HepG2 (cell line): Measurements from ENCODE around the gene ROCK1. TPM values are rescaled to one million over a fixed set of nuclear protein-coding genes. Genes with fewer than 3 reads are reported as not detected.
A peak's percentile ranks its signal among the peaks of the same experiment; 100 is the strongest.

Source experiments
- ISX ChIP-seq: sonication (generic); formaldehyde crosslinking; conservative IDR thresholded peaks from 2 replicates; pipeline ENCODE4 v1.5.0; 2020; ENCODE audit warnings: missing genetic modification reagents
- PRMT3 ChIP-seq: sonication (generic); formaldehyde crosslinking; IDR thresholded peaks from 2 replicates; pipeline ENCODE4 v1.8.1; 2022; ENCODE audit warnings: low read depth, mild to moderate bottlenecking, moderate library complexity, missing genetic modification reagents, borderline replicate concordance
- STAT5B ChIP-seq: sonication (generic); formaldehyde crosslinking; IDR thresholded peaks from 2 replicates; pipeline ENCODE4 v1.4.0; 2020; ENCODE audit warnings: missing genetic modification reagents
- ZFP36 ChIP-seq: fragments of 150-350 bp; IDR thresholded peaks from 2 replicates; pipeline ENCODE4 v1.6.1; 2018; ENCODE audit warnings: borderline replicate concordance, low read length, low read depth; ENCODE audit not compliant: partially characterized antibody
- ZIK1 ChIP-seq: sonication (generic); formaldehyde crosslinking; IDR thresholded peaks from 2 replicates; pipeline ENCODE4 v1.5.0; 2020; ENCODE audit warnings: mild to moderate bottlenecking, low read depth, missing genetic modification reagents, borderline replicate concordance
- ZNF20 ChIP-seq: sonication (generic); formaldehyde crosslinking; IDR thresholded peaks from 2 replicates; pipeline ENCODE4 v1.4.0; 2020; ENCODE audit warnings: mild to moderate bottlenecking, moderate library complexity, missing genetic modification reagents
- ZNF546 ChIP-seq: sonication (generic); formaldehyde crosslinking; conservative IDR thresholded peaks from 2 replicates; pipeline ENCODE4 v1.8.1; 2023; ENCODE audit warnings: mild to moderate bottlenecking, missing genetic modification reagents
- ZNF564 ChIP-seq: sonication (generic); formaldehyde crosslinking; IDR thresholded peaks from 2 replicates; pipeline ENCODE4 v1.8.1; 2023; ENCODE audit warnings: mild to moderate bottlenecking, missing genetic modification reagents
- polyA plus RNA-seq, 8 experiments: library from polyadenylated mRNA; depleted of rRNA in 3 of 8; stranded (reverse) in 7 of 8; unstranded in 1 of 8; fragments of >200 nt; fragmentation: Illumina TruSeq in 4 of 8; extraction: Trizol in 4 of 8; gene quantifications; 2 replicates each; pipeline versions ENCODE4 v1.2.1 to v1.2.3, GENCODE V29; 2011 to 2016; ENCODE audit warnings: low read depth in 4 of 8, missing spikeins in 1 of 8, mixed read lengths in 1 of 8; ENCODE audit not compliant: insufficient read depth in 1 of 8
- total RNA-seq, 5 experiments: library from RNA; depleted of rRNA; stranded (reverse); fragments of >200 nt; fragmentation: Illumina TruSeq; extraction: Trizol; gene quantifications; 2 replicates each; pipeline ENCODE4 v1.2.3, GENCODE V29; 2016; ENCODE audit warnings: low read depth in 1 of 5
- TF ChIP-seq, protein P1 (sequence below): sonication (generic); formaldehyde crosslinking; IDR thresholded peaks from 2 replicates; pipeline ENCODE4 v1.5.1; 2020; ENCODE audit warnings: missing genetic modification reagents, mild to moderate bottlenecking, borderline replicate concordance
- TF ChIP-seq, protein P2 (sequence below): sonication (generic); formaldehyde crosslinking; IDR thresholded peaks from 2 replicates; pipeline ENCODE4 v1.4.0; 2020; ENCODE audit warnings: missing genetic modification reagents, mild to moderate bottlenecking, borderline replicate concordance
- TF ChIP-seq, protein P3 (sequence below): sonication (generic); formaldehyde crosslinking; IDR thresholded peaks from 2 replicates; pipeline ENCODE4 v1.8.0; 2022; ENCODE audit warnings: missing genetic modification reagents, mild to moderate bottlenecking, inconsistent platforms, borderline replicate concordance
- TF ChIP-seq, protein P4 (sequence below): sonication (generic); formaldehyde crosslinking; IDR thresholded peaks from 2 replicates; pipeline ENCODE4 v1.5.0; 2020; ENCODE audit warnings: mild to moderate bottlenecking, missing genetic modification reagents, borderline replicate concordance
- TF ChIP-seq, protein P5 (sequence below): sonication (generic); formaldehyde crosslinking; IDR thresholded peaks from 2 replicates; pipeline ENCODE4 v1.5.0; 2020; ENCODE audit warnings: mild to moderate bottlenecking, missing genetic modification reagents
- TF ChIP-seq, protein P6 (sequence below): IDR thresholded peaks from 2 replicates; pipeline ENCODE4 v1.6.1; 2012; ENCODE audit warnings: low read depth, low read length, improper control_type of control experiment

The ROCK1 gene
- total and polyA plus RNA-seq, 2 of the 13 experiments (the other 11 are each of a cell fraction or from before 2014, with no cell fraction given), result 10.5 to 27.2 TPM

DNA sequence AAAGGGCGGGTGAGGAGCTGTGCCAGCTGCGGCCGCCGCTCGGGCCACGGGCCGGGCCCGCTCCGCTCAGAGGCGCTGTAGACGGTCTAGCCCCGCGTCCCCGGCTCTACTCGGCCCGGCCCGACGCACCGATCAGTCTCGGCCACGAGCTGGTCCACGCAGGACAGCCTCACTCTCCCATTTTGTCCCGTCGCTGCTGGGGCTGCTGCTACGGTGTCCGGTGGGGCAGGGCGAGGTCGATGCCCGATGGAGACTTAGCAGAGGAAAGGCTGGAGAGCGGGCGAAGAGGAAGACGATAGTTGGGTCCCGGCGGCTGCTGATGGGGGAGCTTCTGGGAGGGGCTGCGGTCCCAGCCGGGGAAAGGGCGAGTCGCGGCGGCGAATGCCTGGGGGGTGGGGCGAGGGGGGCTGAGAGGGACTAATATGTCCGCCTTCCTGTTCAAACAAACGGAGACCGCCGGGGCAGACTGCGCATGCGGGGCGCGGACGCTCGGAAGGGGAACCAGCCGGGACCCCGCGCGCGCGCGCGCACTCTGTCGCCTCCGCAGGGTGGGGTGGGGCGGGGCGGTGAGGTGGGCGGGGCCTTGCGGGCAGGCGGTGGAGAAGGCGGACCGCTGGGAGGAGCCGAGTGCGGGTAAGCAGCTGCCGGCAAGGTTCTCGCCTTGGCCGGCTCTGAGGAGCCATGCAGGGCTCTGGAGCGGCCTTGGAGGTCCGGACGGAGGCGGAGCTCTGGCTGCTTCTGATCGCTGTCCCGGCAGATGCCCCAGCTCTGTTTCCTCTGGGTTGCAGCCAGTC, at the start of gene ROCK1 (continued):
- TF ChIP-seq, protein P1, sequence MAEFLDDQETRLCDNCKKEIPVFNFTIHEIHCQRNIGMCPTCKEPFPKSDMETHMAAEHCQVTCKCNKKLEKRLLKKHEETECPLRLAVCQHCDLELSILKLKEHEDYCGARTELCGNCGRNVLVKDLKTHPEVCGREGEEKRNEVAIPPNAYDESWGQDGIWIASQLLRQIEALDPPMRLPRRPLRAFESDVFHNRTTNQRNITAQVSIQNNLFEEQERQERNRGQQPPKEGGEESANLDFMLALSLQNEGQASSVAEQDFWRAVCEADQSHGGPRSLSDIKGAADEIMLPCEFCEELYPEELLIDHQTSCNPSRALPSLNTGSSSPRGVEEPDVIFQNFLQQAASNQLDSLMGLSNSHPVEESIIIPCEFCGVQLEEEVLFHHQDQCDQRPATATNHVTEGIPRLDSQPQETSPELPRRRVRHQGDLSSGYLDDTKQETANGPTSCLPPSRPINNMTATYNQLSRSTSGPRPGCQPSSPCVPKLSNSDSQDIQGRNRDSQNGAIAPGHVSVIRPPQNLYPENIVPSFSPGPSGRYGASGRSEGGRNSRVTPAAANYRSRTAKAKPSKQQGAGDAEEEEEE, result 0 out of 2 replicates have a peak, but pooled peaks have one; percentile 2
- no peak for TF ChIP-seq ISX (CRISPR knock-in tag)
- TF ChIP-seq ZNF546 (CRISPR knock-in tag), result no peak
- TF ChIP-seq ZNF20, result no peak; the same call in 1 of the 2 replicates
- peak; percentile 66; the same call in 1 of the 2 replicates for TF ChIP-seq ZIK1 (CRISPR knock-in tag)
- TF ChIP-seq, protein P2, sequence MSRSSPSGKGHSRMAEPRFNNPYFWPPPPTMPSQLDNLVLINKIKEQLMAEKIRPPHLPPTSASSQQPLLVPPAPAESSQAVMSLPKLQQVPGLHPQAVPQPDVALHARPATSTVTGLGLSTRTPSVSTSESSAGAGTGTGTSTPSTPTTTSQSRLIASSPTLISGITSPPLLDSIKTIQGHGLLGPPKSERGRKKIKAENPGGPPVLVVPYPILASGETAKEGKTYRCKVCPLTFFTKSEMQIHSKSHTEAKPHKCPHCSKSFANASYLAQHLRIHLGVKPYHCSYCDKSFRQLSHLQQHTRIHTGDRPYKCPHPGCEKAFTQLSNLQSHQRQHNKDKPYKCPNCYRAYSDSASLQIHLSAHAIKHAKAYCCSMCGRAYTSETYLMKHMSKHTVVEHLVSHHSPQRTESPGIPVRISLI (CRISPR knock-in tag), result no peak
- TF ChIP-seq STAT5B (CRISPR knock-in tag), result no peak
- TF ChIP-seq, protein P3, sequence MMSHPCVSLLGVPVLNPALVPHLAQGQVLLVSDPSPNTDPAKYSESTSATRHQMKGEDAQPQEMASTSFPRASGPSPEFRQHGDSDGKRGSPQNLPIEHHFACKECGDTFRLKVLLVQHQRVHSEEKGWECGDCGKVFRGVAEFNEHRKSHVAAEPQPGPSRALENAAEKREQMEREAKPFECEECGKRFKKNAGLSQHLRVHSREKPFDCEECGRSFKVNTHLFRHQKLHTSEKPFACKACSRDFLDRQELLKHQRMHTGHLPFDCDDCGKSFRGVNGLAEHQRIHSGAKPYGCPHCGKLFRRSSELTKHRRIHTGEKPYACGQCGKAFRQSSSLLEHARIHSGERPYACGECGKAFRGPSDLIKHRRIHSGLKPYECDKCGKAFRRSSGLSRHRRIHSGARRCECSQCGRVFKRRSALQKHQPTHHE, result no peak
- TF ChIP-seq ZFP36, result no peak
- TF ChIP-seq, protein P4, sequence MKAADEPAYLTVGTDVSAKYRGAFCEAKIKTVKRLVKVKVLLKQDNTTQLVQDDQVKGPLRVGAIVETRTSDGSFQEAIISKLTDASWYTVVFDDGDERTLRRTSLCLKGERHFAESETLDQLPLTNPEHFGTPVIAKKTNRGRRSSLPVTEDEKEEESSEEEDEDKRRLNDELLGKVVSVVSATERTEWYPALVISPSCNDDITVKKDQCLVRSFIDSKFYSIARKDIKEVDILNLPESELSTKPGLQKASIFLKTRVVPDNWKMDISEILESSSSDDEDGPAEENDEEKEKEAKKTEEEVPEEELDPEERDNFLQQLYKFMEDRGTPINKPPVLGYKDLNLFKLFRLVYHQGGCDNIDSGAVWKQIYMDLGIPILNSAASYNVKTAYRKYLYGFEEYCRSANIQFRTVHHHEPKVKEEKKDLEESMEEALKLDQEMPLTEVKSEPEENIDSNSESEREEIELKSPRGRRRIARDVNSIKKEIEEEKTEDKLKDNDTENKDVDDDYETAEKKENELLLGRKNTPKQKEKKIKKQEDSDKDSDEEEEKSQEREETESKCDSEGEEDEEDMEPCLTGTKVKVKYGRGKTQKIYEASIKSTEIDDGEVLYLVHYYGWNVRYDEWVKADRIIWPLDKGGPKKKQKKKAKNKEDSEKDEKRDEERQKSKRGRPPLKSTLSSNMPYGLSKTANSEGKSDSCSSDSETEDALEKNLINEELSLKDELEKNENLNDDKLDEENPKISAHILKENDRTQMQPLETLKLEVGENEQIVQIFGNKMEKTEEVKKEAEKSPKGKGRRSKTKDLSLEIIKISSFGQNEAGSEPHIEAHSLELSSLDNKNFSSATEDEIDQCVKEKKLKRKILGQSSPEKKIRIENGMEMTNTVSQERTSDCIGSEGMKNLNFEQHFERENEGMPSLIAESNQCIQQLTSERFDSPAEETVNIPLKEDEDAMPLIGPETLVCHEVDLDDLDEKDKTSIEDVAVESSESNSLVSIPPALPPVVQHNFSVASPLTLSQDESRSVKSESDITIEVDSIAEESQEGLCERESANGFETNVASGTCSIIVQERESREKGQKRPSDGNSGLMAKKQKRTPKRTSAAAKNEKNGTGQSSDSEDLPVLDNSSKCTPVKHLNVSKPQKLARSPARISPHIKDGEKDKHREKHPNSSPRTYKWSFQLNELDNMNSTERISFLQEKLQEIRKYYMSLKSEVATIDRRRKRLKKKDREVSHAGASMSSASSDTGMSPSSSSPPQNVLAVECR (CRISPR knock-in tag), result 0 out of 2 replicates have a peak, but pooled peaks have one; percentile 45
- TF ChIP-seq PRMT3 (CRISPR knock-in tag), result no peak
- no peak for TF ChIP-seq ZNF564
- TF ChIP-seq, protein P5, sequence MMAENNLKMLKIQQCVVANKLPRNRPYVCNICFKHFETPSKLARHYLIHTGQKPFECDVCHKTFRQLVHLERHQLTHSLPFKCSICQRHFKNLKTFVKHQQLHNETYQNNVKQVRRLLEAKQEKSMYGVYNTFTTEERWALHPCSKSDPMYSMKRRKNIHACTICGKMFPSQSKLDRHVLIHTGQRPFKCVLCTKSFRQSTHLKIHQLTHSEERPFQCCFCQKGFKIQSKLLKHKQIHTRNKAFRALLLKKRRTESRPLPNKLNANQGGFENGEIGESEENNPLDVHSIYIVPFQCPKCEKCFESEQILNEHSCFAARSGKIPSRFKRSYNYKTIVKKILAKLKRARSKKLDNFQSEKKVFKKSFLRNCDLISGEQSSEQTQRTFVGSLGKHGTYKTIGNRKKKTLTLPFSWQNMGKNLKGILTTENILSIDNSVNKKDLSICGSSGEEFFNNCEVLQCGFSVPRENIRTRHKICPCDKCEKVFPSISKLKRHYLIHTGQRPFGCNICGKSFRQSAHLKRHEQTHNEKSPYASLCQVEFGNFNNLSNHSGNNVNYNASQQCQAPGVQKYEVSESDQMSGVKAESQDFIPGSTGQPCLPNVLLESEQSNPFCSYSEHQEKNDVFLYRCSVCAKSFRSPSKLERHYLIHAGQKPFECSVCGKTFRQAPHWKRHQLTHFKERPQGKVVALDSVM, result no peak
- TF ChIP-seq, protein P6, sequence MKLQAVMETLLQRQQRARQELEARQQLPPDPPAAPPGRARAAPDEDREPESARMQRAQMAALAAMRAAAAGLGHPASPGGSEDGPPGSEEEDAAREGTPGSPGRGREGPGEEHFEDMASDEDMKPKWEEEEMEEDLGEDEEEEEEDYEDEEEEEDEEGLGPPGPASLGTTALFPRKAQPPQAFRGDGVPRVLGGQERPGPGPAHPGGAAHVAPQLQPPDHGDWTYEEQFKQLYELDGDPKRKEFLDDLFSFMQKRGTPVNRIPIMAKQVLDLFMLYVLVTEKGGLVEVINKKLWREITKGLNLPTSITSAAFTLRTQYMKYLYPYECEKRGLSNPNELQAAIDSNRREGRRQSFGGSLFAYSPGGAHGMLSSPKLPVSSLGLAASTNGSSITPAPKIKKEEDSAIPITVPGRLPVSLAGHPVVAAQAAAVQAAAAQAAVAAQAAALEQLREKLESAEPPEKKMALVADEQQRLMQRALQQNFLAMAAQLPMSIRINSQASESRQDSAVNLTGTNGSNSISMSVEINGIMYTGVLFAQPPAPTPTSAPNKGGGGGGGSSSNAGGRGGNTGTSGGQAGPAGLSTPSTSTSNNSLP, result no peak
